Measurements from ENCODE around the gene PDCD2L. TPM values are rescaled to one million over a fixed set of nuclear protein-coding genes. Genes with fewer than 3 reads are reported as not detected.
"Not testable (repeated sequence)": the region's sequence is repeated elsewhere in the genome, so short reads cannot be mapped to it uniquely, and the experiment has no call there.

PDCD2L gene
- total RNA-seq, 1 donor from 2014 or later, result 10.6 TPM

DNA sequence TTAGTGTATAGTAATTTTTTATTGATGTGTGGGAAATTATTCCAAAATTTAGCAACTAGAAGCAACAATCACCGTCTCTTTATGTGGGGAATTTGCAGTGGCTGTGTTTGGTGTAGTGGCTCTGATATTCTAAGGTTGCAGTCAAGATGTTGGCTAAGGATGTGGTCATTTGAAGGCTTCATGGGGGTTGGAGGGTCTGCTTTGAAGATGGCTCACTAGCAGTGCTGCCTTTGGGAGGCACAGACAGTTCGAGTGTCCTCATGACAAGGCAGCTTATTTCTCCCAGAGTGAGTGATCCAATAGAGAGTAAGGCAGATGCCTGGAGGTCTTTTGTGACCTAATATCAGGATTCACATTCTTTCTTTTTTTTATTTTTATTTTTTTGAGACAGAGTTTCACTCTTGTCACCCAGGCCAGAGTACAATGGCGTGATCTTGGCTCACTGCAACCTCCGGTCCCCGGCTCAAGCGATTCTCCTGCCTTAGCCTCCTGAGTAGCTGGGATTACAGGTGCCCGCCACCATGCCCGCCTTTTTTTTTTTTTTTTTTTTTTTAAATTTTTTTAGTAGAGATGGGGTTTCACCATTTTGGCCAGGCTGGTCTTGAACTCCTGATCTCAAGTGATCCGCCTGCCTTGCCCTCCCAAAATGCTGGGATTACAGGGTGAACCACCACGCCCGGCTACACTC, 30.5 kb upstream of the PDCD2L start:
- no peak for DNase-seq (ENCODE audit: low spot score)

DNA sequence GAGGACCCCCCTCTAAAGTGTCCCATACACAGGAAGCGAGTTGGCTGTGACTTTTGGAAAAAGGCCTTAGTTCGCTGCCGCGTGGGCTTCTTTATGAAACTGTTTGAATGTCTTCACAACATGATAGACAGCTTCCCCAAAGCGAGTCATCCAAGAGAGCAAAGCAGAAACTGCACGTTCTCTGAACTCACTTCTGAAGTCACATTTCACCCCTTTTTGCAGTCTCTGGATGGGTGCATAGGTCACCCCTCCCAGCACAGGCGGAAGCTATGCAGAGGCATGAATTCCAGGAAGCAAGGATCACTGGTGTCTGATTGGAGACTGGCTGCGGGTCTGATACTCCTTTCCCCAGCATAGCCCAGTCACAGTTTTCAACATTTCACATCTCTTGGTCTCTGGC, 28.6 kb upstream of the PDCD2L start:
- no peak for DNase-seq (ENCODE audit: low spot score)

DNA sequence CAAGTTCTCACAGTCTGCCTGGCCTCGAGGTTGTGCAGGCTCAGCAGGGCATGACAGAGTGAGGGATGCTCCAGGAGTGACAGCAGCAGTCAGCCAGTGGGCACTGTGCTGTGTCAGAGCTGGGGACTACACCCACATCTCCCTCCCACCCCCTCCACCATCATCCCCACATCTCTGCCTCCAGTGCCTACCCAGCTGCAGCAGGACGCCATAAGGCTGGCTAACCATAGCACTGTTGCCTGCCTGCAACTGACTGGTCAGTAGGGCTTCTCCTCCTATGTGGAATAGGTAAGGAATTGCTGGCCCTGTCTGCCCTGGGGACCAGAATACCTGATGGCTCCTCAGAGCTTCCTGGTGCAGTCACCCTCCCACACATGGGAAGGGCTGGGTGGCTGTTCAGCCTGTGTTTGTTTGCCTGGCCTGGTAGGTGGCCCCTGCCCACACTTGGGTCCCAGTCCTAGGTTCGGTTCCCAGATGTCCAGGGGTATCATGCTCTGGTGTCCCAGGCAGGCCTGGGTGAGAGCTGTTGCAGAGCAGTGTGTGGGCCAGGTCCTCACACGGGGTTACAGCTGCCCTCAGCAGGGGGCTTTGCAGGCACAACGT, 23.5 kb upstream of the PDCD2L start:
- DNase-seq (ENCODE audit: low spot score), result no peak

DNA sequence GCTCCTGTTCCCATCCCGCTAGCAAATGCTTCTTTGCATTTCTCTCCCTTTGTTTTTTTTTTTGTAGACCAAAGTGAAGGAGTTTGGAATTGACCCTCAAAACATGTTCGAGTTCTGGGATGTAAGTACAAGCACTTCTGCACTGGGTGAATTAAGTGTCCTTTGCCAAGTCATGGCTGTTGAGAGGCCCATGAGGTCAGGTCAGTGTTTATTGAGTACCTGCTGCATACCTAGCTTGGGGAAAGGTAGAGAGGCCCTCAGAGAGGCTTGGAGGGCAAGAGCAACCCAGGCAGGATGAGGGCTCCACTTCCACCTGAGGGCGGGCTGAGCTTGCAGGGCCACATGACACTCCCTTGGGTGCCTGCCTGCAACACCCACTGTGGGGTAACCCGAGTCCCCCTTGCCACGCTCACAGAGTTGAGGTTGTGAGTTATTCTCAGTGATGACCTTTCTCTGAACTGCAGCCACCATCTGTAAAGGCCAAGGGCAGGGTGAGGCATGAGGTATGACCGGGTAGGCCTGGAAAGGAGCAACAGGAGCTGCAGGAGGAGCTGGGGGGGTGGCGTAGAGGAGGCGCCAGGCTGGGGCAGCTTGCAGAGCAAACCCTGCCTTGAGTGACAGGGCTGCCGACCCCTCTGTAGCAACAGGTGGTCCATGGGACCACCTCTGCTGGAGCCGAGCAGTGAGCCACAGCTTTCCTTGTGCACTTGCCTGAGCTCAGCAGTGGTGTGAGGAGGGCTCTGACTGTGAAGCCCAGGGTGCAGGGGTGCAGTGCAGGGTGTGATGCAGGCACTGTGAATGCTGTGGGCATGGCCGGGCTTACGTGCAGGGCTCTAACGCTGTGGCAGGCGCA, 22.6 kb upstream of the PDCD2L start:
- no peak for DNase-seq (ENCODE audit: low spot score)

DNA sequence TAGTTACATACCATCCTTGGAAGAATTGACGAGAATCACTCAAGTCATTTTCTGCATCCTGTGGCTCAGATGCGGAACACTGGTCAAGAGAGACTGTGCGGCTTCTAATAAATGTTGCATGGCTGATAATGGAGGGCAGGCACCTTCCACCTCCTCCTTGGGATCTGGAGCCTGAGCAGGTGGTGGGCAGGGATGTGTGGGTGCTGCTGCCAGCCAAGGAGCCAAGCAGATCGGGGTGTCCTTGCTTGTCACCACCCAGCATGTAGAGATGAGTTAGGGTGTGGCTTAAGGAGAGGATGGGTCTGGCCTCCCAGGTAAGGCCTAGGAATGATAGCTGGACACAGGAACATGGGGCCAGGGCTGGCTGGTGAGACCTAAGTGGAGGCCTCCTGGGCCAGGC, 21.7 kb upstream of the PDCD2L start:
- DNase-seq (ENCODE audit: low spot score), result no peak

DNA sequence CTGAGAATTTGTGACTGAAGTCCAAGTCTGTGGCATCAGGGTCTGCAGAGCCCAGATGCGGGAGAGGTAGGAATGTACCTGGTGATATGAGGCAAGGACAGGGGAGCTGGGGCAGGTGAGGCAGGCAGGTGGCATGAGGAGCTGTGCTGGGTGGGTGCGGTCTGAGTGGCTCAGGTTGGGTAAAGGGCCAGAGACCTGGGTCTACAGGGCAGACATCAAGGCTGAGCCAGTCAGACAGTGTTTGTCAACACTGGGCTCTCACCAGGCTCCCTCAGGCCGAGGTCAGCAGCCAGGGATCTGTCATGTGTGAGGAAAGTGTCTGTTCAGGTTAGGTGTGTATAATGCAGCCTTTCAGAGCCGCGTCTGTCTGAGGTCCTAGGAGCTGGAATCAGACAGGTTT, 20.6 kb upstream of the PDCD2L start:
- no peak for DNase-seq (ENCODE audit: low spot score)

DNA sequence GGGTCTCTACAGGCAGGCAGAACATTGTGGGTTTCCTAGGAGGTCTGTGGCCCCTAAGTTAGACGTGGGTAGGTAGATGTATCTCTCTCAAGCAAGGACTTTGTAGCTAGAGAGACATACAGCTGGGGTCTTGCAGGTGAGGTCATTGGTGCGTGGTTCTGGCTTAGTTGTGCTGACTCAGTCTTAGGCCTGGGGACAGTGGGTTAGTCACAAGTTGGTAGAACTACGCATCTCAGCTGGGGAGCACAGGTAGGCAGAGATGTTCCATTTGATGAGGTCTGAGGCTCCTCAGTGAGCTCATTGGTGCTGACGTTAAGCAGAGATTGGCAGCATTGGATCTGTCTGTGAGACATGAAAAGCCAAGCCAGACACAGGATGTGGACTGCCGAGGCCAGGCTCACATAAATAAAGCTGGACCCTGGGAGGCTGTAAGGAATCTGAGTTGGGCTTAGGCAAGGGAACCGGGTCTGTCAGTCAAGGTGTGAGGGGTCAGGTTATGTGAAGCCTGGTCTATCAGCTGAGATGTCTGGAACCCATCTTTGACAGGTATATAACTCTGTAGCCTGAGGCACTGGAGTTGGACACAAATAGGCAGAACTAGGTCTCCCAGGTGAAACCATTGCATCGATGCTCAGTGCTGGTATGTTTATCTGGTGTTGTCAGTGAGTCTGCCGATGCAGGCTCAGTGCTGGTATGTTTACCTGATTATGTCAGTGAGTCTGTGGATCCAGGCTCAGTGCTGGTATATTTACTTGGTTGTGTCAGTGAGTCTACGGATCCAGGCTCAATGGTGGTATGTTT, 17.4 kb upstream of the PDCD2L start:
- DNase-seq (ENCODE audit: low spot score), result no peak

DNA sequence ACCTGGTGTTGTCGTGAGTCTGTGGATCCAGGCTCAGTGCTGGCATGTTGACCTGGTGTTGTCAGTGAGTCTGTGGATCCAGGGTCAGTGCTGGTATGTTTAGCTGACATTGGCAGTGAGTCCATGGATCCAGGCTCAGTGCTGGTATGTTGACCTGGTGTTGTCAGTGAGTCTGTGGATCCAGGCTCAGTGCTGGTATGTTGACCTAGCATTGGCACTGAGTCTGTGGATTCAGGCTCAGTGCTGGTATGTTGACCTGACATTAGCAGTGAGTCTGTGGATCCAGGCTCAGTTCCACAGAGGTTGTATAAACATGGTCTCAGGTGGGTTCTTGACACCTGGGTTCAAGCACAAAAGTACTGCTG, 16.8 kb upstream of the PDCD2L start:
- no peak for DNase-seq (ENCODE audit: low spot score)

DNA sequence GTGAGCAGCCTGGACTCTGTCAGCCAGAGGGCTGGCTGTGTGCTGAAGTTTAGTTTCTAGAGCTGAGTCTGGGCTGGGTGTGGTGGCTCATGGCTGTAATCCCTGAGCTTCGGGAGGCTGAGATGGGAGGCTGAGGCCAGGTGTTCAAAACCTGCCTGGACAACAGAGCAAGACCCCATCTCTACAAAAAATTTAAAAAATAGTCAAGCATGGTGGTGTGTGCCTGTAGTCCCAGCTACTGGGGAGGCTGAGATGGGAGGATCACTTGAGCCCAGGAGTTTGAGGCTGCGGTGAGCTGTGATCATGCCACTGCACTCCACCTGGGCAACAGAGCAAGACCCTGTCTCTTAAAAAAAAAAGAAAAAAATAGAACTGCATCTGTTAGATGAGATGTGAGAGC, 15.5 kb upstream of the PDCD2L start:
- not testable (repeated sequence) for DNase-seq (ENCODE audit: low spot score)

DNA sequence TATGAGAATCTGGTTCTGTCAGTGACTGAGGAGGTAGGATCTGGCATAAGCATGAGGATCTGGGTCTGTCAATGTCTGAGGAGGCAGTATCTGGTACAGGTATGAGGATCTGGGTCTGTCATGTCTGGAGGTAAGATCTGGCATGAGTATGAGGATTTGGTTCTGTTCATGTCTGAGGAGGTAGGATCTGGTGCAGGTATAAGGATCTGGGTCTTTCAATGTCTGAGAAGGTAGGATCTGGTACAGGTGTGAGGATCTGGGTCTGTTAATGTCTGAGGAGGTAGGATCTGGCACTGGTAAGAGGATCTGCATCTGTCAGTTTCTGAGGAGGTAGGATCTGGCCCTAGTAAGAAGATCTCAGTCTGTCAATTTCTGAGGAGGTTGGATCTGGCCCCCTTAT, 12.4 kb upstream of the PDCD2L start:
- no peak for DNase-seq (ENCODE audit: low spot score)

DNA sequence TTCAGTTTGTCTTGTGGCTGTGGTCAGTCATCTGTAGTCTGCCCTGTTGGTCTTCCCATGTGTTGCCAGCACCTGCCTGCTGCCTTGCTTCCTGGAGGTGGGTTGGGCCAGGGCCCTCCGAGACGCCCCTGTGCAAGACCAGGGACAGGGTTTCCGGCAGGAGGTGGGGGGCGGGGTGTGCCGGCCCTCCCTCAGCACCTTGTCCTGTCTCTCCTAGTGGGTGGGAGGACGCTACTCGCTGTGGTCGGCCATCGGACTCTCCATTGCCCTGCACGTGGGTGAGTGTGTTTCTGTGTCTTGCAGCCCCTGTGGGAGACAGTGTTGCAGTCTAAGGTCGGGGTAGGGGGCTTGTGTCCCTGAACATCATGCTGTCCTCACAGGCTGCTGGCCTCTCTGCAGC, 11.2 kb upstream of the PDCD2L start:
- DNase-seq (ENCODE audit: low spot score), result no peak

DNA sequence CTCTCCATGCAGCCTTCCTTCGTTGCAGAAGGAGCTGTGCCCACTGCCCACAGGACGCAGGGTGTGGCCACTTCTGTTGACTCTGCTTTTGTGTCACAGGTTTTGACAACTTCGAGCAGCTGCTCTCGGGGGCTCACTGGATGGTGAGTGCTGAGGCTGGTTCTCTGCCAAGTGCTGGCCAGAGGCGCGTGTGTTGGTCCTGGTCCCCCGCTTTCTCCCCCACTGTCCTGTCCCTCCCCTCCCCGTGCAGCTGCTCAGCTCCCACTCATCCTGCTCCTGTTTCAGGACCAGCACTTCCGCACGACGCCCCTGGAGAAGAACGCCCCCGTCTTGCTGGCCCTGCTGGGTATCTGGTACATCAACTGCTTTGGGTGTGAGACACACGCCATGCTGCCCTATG, 10.6 kb upstream of the PDCD2L start:
- no peak for DNase-seq (ENCODE audit: low spot score)

DNA sequence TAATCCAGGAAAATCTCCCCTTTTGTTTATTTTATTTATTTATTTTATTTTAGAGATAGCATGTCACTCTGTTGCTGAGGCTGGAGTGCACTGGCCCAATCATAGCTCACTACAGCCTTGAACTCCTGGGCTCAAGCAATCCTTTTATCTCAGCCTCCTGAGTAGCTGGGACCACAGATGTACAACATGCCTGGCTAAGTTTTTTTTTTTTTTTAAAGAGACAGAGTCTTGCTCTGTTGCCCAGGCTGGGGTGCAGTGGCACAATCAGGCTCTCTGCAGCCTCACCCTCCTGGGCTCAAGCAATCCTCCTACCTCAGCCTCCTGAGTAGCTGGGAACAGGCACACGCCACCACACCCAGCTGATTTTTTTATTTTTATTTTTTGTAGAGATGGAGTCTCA, 6.3 kb upstream of the PDCD2L start:
- DNase-seq (ENCODE audit: low spot score), result no peak

DNA sequence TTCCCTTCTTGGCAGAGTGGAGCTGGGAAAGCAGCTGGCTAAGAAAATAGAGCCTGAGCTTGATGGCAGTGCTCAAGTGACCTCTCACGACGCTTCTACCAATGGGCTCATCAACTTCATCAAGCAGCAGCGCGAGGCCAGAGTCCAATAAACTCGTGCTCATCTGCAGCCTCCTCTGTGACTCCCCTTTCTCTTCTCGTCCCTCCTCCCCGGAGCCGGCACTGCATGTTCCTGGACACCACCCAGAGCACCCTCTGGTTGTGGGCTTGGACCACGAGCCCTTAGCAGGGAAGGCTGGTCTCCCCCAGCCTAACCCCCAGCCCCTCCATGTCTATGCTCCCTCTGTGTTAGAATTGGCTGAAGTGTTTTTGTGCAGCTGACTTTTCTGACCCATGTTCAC, 4.3 kb upstream of the PDCD2L start:
- no peak for DNase-seq (ENCODE audit: low spot score)

DNA sequence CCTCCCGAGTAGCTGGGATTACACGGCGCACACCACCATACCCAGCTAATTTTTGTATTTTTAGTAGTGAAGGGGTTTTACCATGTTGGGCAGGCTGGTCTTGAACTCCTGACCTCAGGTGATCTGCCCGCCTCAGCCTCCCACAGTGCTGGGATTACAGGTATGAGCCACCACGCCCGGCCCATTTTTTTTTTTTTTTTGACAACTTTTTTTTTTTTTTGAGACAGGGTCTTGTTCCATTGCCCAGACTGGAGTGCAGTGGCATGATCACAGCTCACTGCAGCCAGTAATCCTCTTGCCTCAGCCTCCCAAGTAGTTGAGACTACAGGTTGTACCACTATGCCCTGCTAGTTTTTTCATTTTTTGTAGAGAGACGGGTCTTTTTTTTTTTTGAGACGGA, 3.4 kb upstream of the PDCD2L start:
- DNase-seq (ENCODE audit: low spot score), result not testable (repeated sequence)

DNA sequence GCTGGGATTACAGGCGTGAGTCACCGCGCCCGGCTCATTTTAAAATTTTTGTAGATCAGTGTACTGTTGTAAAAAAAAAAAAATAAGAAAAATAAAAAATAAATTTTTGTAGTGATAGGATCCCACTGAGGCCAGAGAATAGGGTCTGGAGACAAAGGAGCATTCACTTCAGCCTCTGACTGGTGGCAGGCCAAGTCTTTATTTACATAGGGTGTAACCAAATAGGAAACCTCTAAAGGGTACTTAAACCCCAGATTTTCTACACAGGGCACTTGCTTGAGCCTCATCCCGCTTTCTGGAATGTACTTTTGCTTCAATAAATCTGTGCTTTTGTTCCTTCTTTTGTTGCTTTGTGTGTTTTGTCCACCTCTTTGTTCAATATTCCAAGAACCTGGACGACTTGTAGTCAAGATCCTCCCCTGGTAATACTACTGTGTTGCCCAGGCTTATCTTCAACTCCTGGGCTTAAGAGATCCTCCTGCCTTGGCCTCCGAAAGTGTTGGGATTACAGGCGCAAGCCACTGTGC, 2.1 kb upstream of the PDCD2L start:
- no peak for DNase-seq (ENCODE audit: low spot score)

DNA sequence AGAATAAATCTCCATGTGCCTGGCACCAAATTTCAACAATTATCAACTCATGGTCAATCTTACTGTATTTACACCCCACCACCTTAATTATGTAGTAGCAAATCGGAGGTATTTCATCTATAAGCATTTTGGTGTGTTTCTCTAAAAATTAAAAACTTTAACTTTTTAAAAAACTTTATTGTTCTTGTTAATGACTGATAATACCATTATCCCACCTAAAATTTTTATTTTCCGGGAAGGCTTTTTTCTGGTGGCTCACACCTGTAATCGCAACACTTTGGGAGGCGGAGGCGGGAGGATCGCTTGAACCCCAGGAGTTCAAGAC, 453 bp upstream of the PDCD2L start:
- DNase-seq (ENCODE audit: low spot score), result no peak

DNA sequence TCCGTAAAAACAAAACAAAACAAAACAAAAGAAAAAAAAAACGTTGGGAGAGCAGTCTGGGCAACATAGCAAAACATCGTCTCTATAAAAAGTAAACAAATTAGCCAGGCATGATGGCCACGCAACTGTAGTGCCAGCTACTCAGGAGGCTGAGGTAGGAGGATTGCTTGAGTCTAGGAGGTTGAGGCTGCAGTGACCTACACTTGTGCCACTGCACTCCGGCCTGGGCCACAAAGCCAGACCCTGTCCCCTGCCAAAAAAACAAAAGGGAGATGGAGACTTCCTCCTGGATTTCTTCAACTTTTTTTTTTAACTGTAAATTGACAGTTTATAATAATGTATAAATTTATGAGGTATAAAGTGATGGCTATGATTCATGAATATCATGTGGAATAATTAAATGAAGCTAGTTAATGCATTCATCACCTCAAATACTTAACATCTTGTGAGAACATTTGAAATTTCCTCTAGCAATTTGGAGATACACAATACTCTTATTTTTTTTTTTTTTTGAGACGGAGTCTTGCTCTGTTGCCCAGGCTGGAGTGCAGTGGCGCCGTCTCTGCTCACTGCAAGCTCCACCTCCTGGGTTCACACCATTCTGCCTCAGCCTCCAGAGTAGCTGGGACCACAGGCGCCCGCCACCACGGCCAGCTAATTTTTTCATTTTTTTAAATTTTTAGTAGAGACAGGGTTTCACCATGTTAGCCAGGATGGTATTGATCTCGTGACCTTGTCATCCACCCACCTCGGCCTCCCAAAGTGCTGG, 1.9 kb downstream of the PDCD2L start:
- DNase-seq (ENCODE audit: low spot score), result no peak

DNA sequence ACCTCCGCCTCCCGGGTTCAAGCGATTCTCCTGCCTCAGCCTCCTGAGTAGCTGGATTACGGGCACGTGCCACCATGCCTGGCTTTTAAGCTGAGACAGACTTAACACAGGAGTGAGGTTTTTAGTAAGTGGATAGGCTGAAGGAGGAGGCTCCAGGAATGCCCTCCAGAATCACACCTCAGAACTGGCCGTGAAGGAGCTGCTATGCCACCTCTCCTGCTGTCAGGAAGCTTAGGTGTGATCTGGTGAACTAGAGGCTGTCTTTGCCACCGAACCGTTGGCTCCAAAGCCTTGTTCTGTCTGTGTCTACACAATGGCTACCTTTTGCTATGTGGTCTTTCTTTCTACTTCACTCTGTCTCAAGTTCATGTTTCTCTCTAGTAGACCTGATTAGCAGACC, 4.2 kb downstream of the PDCD2L start:
- DNase-seq (ENCODE audit: low spot score), result no peak

DNA sequence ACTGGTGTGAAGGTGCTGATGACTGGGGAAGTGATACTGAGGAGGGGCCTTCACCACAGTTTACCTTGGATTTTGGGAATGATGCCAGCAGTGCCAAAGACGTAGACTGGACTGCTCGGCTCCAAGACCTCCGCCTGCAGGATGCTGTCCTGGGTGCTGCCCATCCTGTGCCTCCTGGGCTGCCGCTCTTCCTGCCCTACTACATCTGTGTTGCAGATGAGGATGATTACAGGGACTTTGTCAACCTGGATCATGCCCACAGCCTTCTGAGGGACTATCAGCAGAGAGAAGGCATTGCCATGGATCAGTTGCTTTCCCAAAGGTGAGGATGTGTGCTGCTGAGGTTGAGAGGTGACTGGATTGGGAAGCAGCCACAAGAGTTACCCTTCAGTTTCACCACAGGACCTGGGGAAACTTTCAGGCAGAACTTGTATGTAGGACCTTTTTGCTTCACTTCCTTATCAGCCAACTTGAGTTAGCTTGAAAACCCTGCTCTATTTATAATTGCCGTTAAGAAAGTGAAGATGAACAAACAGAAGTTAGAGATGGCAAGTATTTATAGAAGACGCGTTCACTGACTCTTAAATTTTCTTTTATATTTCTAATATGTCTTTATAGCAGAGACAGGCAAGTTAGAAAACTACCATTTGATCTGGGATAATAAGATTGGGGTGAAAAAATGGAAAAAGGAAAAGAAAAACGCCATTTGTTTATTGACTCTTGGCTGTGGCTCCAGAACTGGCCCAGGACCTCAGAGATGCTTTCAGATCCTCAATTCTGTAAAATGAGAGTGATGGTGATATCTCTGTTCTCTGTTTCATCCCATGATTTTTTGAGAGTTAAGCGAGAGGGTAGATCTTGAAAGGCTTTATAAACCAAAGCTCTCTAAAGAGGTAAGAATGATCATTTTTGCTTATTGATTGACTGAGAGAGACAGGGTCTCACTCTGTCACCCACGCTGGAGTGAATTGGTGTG, 5.3 kb downstream of the PDCD2L start:
- no peak for DNase-seq (ENCODE audit: low spot score)
